Measurements from ENCODE around the gene WWOX.

Gene WWOX

GRCh38 chr16:79062336-79062735 lies 962.9 kb downstream of the WWOX start:
- DNase-seq: peak; percentile 64

- peak; percentile 57 for DNase-seq
Measured at GRCh38 chr16:79062821-79063220, 963.4 kb downstream of the WWOX start.

- no peak for DNase-seq
Measured at GRCh38 chr16:79064256-79064972, 965.0 kb downstream of the WWOX start.

GRCh38 chr16:79066561-79066960 lies 967.1 kb downstream of the WWOX start:
- peak; percentile 81 for DNase-seq

- peak; percentile 30 for DNase-seq
Measured at GRCh38 chr16:79067600-79067999, 968.1 kb downstream of the WWOX start.

GRCh38 chr16:79069121-79069520 lies 969.7 kb downstream of the WWOX start:
- DNase-seq: no peak

- DNase-seq: no peak
Measured at GRCh38 chr16:79069633-79070032, 970.2 kb downstream of the WWOX start.

GRCh38 chr16:79071424-79071823 lies 972.0 kb downstream of the WWOX start:
- DNase-seq: peak; percentile 93

GRCh38 chr16:79072517-79072916 lies 973.1 kb downstream of the WWOX start:
- no peak for DNase-seq

- no peak for DNase-seq
Measured at GRCh38 chr16:79073566-79073965, 974.1 kb downstream of the WWOX start.

- DNase-seq: no peak
Measured at GRCh38 chr16:79074541-79074940, 975.1 kb downstream of the WWOX start.

GRCh38 chr16:79074951-79075350 lies 975.5 kb downstream of the WWOX start:
- DNase-seq: no peak

- no peak for DNase-seq
Measured at GRCh38 chr16:79076047-79076767, 976.8 kb downstream of the WWOX start.

- no peak for DNase-seq
Measured at GRCh38 chr16:79077346-79077745, 977.9 kb downstream of the WWOX start.

GRCh38 chr16:79079656-79080420 lies 980.4 kb downstream of the WWOX start:
- no peak for DNase-seq

- DNase-seq: no peak
Measured at GRCh38 chr16:79081297-79082066, 982.0 kb downstream of the WWOX start.

- no peak for DNase-seq
Measured at GRCh38 chr16:79082970-79083369, 983.5 kb downstream of the WWOX start.

GRCh38 chr16:79083508-79084299 lies 984.2 kb downstream of the WWOX start:
- DNase-seq: no peak

- no peak for DNase-seq
Measured at GRCh38 chr16:79088971-79089370, 989.5 kb downstream of the WWOX start.

GRCh38 chr16:79089735-79090284 lies 990.4 kb downstream of the WWOX start:
- no peak for DNase-seq

- no peak for DNase-seq
Measured at GRCh38 chr16:79090966-79091365, 991.5 kb downstream of the WWOX start.

- no peak for DNase-seq
Measured at GRCh38 chr16:79092846-79093245, 993.4 kb downstream of the WWOX start.

All from DMS79 treated with DMSO at 0.1 percent for 48 hours (cell line).